Measurements from ENCODE around the gene CCNJL. TPM values are rescaled to one million over a fixed set of nuclear protein-coding genes. Genes with fewer than 3 reads are reported as not detected.

The CCNJL gene
- total RNA-seq, 1 donor from 2014 or later: 29.0 TPM

- no peak for TF ChIP-seq CTCF (IDR thresholded peaks at IDR 0.05; ENCODE audit: unreplicated experiment)
- peaks cover 17% of the 10 kb centered on the region for H3K36me3 Mint-ChIP-seq (ENCODE audit: insufficient read depth)
- H3K4me1 Mint-ChIP-seq (ENCODE audit: low read depth): peaks cover 18% of the 10 kb centered on the region
- no peak overlapping the region for H3K4me3 Mint-ChIP-seq (ENCODE audit: low read depth)
- no peaks in the 10 kb centered on the region for H3K27me3 Mint-ChIP-seq
- no peaks in the 10 kb centered on the region for H3K9me3 Mint-ChIP-seq (ENCODE audit: low read depth)
- no peak for DNase-seq (ENCODE audit: low spot score, unreplicated experiment)
- H3K27ac Mint-ChIP-seq: peak overlapping the region; percentile 53
These were observed 8.7 kb downstream of the CCNJL start for GRCh38 chr5:160303690-160304089.

- no peak for DNase-seq (ENCODE audit: low spot score, unreplicated experiment)
- Mint-ChIP-seq H3K27ac (no peak overlapping the region), H3K9me3 (ENCODE audit: low read depth) (no peaks in the 10 kb centered on the region), H3K27me3 (no peaks in the 10 kb centered on the region), H3K4me3 (ENCODE audit: low read depth) (no peak overlapping the region), H3K4me1 (ENCODE audit: low read depth) (peaks cover 15% of the 10 kb centered on the region), H3K36me3 (ENCODE audit: insufficient read depth) (peaks cover 10% of the 10 kb centered on the region)
- TF ChIP-seq CTCF (IDR thresholded peaks at IDR 0.05; ENCODE audit: unreplicated experiment): no peak
These were observed 14.2 kb downstream of the CCNJL start for GRCh38 chr5:160298189-160298588.

GRCh38 chr5:160297776-160298175 lies 14.6 kb downstream of the CCNJL start:
- no peaks in the 10 kb centered on the region for H3K27me3 Mint-ChIP-seq
- no peak for DNase-seq (ENCODE audit: low spot score, unreplicated experiment)
- TF ChIP-seq CTCF (IDR thresholded peaks at IDR 0.05; ENCODE audit: unreplicated experiment): no peak
- peaks cover 9% of the 10 kb centered on the region for H3K36me3 Mint-ChIP-seq (ENCODE audit: insufficient read depth)
- H3K4me3 Mint-ChIP-seq (ENCODE audit: low read depth): no peak overlapping the region
- H3K27ac Mint-ChIP-seq: no peak overlapping the region
- peaks cover 15% of the 10 kb centered on the region for H3K4me1 Mint-ChIP-seq (ENCODE audit: low read depth)
- H3K9me3 Mint-ChIP-seq (ENCODE audit: low read depth): no peaks in the 10 kb centered on the region

- Mint-ChIP-seq H3K36me3 (ENCODE audit: insufficient read depth) (peaks cover 8% of the 10 kb centered on the region), H3K9me3 (ENCODE audit: low read depth) (no peaks in the 10 kb centered on the region), H3K4me3 (ENCODE audit: low read depth) (no peak overlapping the region)
These were observed 15.4 kb downstream of the CCNJL start for GRCh38 chr5:160297004-160297403.

GRCh38 chr5:160296496-160296895 lies 15.9 kb downstream of the CCNJL start:
- Mint-ChIP-seq H3K27me3 (no peaks in the 10 kb centered on the region), H3K4me1 (ENCODE audit: low read depth) (peaks cover 15% of the 10 kb centered on the region), H3K36me3 (ENCODE audit: insufficient read depth) (peaks cover 8% of the 10 kb centered on the region), H3K27ac (no peak overlapping the region), H3K9me3 (ENCODE audit: low read depth) (no peaks in the 10 kb centered on the region), H3K4me3 (ENCODE audit: low read depth) (no peak overlapping the region)
- no peak for DNase-seq (ENCODE audit: low spot score, unreplicated experiment)
- TF ChIP-seq CTCF (IDR thresholded peaks at IDR 0.05; ENCODE audit: unreplicated experiment): no peak

More at GRCh38 chr5:160297004-160297403, 15.4 kb downstream of the CCNJL start:
- no peak overlapping the region for H3K27ac Mint-ChIP-seq
- TF ChIP-seq CTCF (IDR thresholded peaks at IDR 0.05; ENCODE audit: unreplicated experiment): no peak
- DNase-seq (ENCODE audit: low spot score, unreplicated experiment): no peak
- H3K27me3 Mint-ChIP-seq: no peaks in the 10 kb centered on the region
- peaks cover 15% of the 10 kb centered on the region for H3K4me1 Mint-ChIP-seq (ENCODE audit: low read depth)
